IPS-18c (cell line): ENCODE data around the gene PARP11.

Experiments
- H3K4me3 ChIP-seq: 2 replicates; pipeline ENCODE4 v1.7.0; 2013; ENCODE audit warnings: low read depth, mild to moderate bottlenecking, low read length, moderate library complexity; ENCODE audit not compliant: insufficient read depth
- H3K9me3 ChIP-seq: one replicate; pipeline ENCODE4 v1.6.1; 2013; ENCODE audit warnings: mild to moderate bottlenecking, low read length, moderate library complexity; ENCODE audit not compliant: control insufficient read depth, insufficient read depth

Gene PARP11, protein sequence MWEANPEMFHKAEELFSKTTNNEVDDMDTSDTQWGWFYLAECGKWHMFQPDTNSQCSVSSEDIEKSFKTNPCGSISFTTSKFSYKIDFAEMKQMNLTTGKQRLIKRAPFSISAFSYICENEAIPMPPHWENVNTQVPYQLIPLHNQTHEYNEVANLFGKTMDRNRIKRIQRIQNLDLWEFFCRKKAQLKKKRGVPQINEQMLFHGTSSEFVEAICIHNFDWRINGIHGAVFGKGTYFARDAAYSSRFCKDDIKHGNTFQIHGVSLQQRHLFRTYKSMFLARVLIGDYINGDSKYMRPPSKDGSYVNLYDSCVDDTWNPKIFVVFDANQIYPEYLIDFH

DNA sequence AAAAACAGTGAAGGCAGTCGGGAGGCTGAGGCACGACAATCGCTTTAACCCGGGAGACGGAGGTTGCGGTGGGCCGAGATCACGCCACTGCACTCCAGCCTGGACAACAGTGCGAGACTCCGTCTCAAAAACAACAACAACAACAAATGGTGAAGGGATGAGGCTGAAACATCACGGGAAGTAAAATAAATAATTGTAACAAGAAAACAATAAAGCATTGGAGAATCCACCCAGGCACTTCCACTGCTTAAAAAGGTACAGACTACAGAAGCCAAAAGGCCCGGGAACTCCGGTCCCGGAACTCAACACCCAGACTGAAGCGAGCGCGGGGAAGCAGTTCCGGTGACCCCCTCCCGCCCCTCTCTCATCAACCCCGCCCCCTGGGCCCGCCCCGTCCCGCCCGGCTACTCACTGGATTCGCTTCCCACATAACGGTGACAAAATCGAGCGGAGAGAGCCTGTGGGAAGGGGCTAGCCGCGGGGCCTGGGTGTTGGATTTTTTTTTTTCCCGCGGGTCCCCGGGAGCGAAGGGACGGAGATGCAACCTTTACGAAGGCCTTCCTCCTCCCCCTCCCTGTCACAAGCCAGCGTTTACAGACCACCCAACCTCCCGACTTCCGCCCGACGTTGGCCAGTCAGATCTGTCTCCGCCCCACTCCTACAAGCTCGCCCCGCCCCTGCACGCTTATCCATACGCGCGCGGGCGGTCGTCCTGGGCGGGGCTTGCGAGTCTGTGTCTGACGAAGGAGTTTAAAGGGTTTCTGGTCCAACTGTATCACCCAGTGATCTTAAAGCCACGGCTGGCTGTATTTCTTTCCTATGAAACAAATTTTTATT lies at the start of gene PARP11:
Gene PARP11 (minus strand): TSS at position 600 of the 837 bp plus-strand sequence. CDS start 170 bp downstream, at position 430.
- no peaks in the 10 kb centered on the region for H3K9me3 ChIP-seq
- H3K4me3 ChIP-seq = peak within 1 kb of the TSS; percentile 49

DNA sequence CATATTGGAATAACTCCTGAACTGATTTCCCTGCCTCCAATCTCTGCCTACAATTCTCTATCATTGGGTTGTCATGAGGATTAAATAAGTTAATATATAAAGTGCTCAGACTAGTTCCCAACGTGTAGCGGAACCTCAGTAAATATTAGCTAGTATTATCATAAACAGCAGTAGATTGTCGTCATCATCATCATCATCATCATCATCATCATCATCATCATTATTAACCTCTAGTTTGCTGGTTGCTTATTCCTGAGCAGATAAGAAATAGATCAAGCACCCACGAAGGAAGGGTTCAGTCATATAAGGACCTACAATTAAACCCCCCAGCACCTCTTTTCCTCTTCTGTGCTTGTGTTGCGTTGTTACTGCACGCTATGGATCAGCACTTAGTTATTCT lies 48.8 kb upstream of the PARP11 start:
- Histone ChIP-seq H3K9me3 (no peaks in the 10 kb centered on the region), H3K4me3 (no peak overlapping the region)

DNA sequence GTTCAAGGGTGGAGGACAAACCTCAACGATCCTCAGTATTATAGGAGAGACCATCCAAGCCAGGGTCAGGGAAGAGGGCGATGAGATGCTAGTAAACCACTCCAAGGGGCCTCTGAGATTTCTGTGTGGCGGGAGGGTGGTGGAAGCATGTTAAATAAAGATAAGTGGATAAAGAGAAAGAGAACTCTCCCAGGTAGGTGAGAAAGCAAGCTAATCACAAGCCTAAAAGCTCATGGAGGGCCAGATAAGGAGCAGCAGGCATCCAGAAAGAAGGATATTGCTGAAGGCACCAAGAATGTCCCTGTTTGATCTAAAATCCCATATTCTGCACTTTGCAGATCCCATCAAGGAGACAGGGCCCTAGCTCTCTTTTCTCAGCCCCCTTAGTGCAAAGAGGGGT lies 48.3 kb upstream of the PARP11 start:
- H3K9me3 ChIP-seq = no peaks in the 10 kb centered on the region
- no peak overlapping the region for H3K4me3 ChIP-seq

DNA sequence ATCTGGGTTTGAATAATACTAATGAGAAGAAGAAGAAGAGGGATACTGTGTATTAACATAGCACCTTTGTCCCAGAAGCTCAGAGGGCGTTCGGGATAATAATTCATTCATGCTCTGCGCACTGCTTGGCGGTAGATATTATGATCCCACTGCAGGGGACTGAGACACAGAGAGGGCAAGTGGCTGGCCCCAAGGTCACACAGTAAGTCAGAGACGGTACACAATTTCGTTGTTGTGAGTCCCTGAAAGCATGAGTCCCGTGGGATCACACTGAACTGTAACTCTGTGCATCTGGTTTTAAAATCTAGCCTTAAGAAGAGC lies 47.9 kb upstream of the PARP11 start:
- Histone ChIP-seq H3K9me3 (no peaks in the 10 kb centered on the region), H3K4me3 (no peak overlapping the region)

DNA sequence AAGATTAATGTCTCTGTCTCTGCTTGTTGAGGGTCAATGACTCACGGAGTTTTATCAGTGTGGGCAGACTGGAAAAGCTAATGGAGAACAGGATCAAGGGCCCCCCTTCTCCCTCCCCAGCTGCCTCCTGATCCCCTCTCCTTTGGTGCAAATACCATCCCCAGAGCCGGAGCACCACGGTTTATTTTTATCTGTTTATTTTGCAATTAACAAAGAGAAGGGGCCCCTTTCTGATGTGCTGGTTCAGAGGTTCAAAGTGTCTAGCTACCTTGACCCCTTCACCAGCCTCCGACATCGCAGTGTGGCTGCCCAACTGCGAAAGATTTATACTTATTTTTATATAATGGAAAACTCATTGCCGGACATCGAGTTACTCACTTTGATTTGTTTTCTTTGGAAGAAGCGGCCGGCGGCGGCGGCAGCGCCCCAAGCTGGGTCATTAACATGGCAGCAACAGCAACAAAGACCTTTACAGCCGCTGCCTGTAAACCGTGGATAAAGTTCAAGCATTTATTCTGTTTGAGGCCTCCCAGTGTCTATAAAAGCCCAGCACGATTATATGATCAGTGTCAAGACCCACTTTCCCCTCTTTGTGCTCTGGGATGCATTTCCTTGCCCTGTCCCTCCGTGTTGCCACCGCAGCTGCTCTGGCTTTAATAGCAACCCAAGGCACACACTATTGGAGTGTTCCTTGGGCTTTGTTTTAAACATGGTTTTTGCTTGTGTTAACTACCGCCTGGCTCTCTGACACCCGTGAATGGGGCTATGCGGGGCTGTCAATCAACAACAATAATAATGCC lies 47.4 kb upstream of the PARP11 start:
- Histone ChIP-seq H3K4me3 (no peak overlapping the region), H3K9me3 (no peaks in the 10 kb centered on the region)

DNA sequence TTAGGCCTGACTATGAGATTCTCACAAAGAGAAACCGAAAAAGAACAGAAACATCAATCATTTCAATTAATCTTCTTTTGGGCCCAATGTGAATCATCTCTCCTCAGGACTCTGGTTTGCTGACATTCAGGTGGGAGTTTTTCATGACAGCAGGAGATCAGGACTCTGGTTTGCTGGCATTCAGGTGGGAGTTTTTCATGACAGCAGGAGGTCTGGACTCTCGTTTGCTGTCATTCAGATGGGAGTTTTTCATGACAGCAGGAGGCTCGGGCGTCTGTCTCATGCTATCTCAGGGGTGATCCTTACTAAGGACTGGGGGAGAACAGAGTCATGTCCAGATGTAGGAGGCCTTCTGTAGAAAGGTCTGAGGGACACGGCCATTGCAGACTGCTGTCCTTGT lies 40.1 kb upstream of the PARP11 start:
- H3K9me3 ChIP-seq = no peaks in the 10 kb centered on the region
- H3K4me3 ChIP-seq = no peak overlapping the region

DNA sequence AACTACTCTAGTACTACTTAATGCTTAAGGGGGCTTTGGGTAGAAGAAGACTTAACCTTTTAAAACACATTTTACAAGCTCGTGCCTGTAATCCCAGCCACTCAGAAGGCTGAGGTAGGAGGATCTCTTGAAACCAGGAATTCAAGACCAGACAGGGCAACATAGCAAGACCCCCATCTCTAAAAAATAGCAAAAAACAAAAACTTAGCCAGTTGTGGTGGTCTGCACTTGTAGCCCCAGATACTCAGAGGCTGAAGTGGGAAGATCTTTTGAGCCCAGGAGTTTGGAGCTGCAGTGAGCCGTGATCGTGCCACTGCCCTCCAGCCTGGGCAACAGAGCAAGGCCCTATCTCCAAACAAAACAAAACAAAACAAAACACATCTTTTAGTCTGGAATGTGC lies 39.7 kb upstream of the PARP11 start:
- H3K4me3 ChIP-seq = no peak overlapping the region
- H3K9me3 ChIP-seq = no peaks in the 10 kb centered on the region

DNA sequence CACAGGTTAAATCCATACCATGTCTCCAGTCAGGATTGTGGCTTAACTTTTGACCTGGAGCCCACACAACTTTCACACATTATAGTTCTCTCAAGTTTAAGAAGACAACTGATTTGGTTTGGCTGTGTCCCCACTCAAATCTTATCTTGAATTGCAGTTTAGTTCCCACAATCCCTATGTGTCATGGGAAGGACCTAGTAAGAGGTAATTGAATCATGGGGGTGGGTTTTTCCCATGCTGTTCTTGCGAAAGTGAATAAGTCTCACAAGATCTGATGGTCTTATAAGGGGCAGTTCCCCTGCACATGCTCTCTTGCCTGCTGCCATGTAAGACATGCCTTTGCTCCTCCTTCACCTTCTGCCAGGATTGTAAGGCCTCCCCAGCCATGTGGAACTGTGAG lies 38.2 kb upstream of the PARP11 start:
- Histone ChIP-seq H3K4me3 (no peak overlapping the region), H3K9me3 (no peaks in the 10 kb centered on the region)

DNA sequence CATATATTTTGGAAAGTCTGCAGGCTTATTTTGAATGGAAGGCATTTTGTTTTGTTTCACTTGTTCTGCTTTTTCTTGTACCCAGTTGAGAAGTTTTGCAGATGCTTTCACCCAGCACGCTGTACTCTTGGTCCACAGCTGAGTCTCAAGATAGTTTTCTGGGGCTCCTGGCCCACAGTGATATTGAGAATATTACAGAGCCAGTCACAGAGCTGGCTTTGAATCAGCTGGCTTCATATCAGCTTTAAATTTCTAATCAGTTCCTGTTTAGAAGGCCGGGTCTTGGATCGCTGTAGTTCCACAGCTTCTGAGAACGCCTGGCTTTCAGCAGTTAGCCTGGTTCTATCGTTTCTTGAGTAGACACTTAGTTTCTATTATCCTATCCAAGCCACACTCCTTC lies 32.5 kb upstream of the PARP11 start:
- H3K4me3 ChIP-seq = no peak overlapping the region
- no peaks in the 10 kb centered on the region for H3K9me3 ChIP-seq

DNA sequence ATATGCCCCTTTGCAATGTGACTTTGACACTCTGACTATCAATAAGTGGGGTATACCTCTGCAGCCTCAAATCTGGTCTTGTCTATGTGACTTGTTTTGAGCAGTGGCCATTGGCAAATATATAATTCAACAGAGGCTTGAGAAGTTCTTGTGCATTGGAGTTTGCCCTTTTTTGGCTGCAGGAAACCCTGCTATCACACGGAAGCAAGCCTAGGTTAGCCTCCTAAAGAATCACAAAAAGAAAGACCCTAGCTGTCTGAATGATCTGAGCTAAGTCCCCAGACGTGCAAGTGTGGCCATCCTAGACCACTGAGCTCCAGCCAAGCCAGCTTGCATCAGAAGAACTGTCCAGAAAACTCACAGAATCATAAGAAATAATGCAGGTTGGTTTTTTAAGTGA lies 31.8 kb upstream of the PARP11 start:
- Histone ChIP-seq H3K9me3 (no peaks in the 10 kb centered on the region), H3K4me3 (no peak overlapping the region)

DNA sequence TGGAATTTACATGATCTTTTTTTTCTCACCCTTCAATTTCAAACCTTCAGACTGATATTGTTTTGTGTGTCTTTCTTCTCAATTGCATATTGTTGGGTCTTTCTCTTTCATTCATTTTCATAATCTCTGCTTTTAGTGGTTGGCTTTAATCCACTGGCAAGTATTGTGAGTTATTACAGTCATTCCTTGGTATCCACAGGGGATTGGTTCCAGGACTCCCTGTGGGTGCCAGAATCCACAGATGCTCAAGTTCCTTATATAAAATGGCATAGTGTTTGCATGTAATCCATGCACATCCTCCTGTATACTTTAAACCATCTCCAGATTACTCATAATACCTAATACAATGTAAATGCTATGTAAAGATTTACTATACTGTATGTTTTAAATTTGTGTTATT lies 29.7 kb upstream of the PARP11 start:
- Histone ChIP-seq H3K4me3 (no peak overlapping the region), H3K9me3 (no peaks in the 10 kb centered on the region)

DNA sequence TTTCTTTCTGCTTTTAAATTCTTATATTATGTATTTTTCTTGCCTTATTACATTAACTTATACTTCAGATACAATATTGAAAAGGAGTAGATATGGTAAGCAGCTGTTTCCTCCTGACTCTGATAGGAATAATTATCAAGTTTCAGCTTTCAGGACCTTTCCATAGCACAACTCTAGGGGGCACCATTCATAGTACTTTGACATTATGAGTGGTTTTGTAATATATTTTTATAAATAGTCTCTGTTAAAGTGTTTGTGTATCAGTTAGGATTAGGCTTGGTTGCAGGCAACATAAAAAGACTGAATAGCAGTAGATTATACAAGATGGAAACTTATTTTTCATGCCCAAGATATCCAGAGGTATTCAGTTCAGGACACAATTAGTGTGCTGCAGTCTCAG lies 27.9 kb upstream of the PARP11 start:
- H3K4me3 ChIP-seq = no peak overlapping the region
- no peaks in the 10 kb centered on the region for H3K9me3 ChIP-seq

DNA sequence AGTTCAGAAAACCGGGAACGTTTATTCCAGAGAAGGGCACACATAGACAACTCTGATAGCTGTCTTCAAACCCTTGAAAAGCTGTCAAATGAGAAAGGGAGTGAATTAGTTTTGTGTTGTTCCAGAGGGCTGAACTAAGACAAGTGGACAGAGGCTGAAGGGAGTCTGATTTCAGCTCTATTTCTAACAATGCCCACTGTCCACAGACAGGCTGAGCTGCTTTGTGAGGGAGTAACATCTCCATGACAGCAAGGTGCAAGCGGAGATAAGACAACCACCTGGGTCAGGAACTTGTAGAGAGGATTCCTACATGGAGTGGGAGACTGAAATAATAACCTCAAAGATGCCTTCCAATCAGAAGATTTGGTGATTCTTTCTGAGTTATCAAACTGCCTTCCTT lies 25.6 kb upstream of the PARP11 start:
- Histone ChIP-seq H3K9me3 (no peaks in the 10 kb centered on the region), H3K4me3 (no peak overlapping the region)

DNA sequence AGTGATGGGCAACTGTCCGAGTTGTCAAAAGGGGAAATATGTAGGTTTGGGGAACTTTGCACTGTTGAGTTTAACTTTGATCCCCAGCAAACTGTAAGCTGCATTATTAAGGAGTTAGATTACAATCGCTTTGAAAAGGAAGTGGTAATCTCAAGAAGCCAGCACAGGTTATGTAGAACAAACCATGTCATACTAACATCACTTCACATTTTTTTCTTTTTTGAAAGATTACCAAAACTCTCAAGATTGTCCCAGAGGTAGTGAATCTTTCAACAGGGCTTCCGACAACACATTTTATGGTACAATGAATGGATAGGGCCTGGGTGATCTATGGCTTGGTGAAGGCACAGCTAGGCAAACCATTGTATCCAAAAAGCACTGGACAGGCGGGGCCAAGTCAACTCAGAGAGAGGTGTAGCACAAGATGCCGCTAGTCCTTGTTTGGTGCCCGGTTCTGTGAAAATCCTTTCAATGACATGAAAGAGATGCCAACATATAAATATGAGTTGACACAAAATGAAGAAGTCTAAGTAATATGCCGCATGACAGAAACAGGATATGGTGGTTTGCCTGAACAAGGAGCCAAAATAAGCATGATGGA lies 24.3 kb upstream of the PARP11 start:
- H3K9me3 ChIP-seq = no peaks in the 10 kb centered on the region
- no peak overlapping the region for H3K4me3 ChIP-seq

DNA sequence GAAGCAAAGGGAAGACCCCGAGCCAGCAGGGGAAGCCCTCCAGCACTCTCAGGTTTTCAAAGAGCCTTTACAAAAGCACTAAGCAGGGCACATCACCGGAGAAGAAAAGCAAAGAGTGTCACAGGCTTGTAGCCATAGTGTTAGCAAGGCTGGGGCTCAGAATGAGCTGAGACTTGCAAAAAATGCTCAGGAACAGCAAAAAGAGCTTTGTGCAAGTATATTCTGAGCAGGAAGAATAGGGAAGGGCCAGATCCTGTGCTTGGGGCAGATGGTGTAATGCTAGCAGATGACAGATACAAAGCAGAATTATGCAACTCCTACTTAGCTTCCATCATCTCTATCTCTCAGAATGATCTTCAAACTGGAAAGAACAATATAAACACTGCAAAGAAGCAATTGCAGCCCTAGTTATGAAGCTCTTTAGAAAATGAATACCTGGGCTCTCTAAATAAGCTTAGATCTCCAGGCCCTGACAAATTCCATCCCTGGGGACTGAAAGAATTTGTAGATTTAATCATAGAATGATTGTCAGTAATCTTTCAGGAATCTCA lies 23.7 kb upstream of the PARP11 start:
- H3K9me3 ChIP-seq = no peaks in the 10 kb centered on the region
- no peak overlapping the region for H3K4me3 ChIP-seq

DNA sequence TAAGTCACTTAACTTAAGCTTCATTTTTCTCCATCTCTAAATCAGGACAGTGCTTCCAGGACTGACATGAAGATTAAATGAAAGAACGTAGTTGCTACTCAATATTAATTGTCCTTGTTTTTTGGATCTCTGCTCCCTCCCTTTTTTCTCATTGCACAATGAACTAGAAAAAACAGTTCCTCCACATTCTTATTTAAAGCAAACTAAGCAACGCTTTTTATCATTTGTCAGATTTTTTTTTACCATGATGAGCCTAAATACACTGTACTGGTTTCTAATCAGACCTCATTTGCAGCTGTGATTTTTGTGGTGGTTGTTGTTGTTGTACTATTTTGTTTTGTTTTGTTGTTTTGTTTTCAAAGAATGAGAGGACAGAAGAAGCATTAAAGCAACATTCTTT lies 23.2 kb upstream of the PARP11 start:
- H3K9me3 ChIP-seq = no peaks in the 10 kb centered on the region
- no peak overlapping the region for H3K4me3 ChIP-seq

DNA sequence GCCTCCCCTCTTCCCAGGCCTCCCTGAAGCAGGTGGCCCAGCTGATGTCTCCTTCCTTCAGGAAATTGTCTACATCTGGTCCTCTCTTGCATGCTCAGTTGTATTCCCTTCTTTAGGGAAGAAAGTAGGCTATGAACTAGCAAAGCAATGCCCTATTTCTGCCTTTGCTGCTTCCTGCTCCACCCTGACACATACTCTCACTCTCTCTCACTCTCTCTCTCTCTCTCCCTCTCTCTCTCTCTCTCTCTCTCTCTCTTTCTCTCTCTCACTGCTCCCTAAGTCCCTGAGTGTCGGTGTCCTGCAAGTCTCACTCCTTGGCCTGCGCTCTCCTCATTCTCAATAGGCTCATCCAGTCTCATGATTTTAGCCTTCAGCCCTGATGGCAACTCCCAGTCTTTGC lies 19.4 kb upstream of the PARP11 start:
- Histone ChIP-seq H3K4me3 (no peak overlapping the region), H3K9me3 (no peaks in the 10 kb centered on the region)
